HCEC 1CT (cell line): ENCODE results near the gene STX12.

Source experiments
- DNase-seq: peaks from one replicate; pipeline ENCODE4 v3.0.0-alpha.2; 2017

The STX12 gene

GRCh38 chr1:27872059-27872801 is 99.2 kb downstream of the STX12 start, which contains the start of gene THEMIS2:
Gene THEMIS2 (plus strand): TSS chr1:27872544. CDS start chr1:27872572, 28 bp downstream.
- DNase-seq: peak; percentile 39

- DNase-seq: peak; percentile 30
These were observed 100.0 kb downstream of the STX12 start for GRCh38 chr1:27872802-27873551.

- no peak for DNase-seq
These were observed 100.8 kb downstream of the STX12 start for GRCh38 chr1:27873671-27874384.
